ENCODE measurements around the gene TRIM41. TPM values are rescaled to one million over a fixed set of nuclear protein-coding genes. Genes with fewer than 3 reads are reported as not detected.
"Not testable (repeated sequence)": the region's sequence is repeated elsewhere in the genome, so short reads cannot be mapped to it uniquely, and the experiment has no call there.

Gene TRIM41
- total RNA-seq, 1 experiment from 2014 or later = 23.6 TPM

DNA sequence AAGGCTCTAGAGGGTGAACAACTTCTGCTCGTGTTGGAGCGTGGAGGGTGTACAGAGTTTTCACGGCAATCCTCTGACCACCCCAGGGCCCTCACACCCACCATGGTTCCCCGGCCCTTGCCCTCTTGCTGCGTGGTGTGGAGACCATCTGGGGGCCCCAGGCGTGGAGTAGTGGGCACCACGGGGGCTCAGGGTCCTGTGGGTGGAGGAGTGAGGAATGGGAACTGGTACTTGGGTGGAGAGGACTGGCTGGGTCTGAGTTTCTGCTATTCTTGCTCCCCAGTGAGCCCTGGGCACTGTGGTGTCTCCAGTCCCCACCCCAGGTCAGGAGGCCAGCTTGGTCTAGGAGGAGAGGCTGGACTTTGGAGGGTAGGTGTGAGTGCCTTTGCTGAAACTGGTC, 59.8 kb downstream of the TRIM41 start:
- Histone ChIP-seq H3K4me1 (ENCODE audit: low read length) (peaks cover 6% of the 10 kb centered on the region), H3K4me2 (ENCODE audit: low read depth, low read length, poor library complexity, severe bottlenecking) (no peak overlapping the region), H3K27me3 (ENCODE audit: low read length) (no peaks in the 10 kb centered on the region), H3K27ac (ENCODE audit: low read length) (no peak overlapping the region), H3K9ac (ENCODE audit: low read length) (no peak overlapping the region), H4K20me1 (ENCODE audit: insufficient read depth, low read depth, low read length) (no peaks in the 10 kb centered on the region), H3K9me3 (ENCODE audit: low read length) (no peaks in the 10 kb centered on the region), H2AFZ (ENCODE audit: low read length) (no peak overlapping the region), H3K36me3 (ENCODE audit: insufficient read depth, low read length) (no peaks in the 10 kb centered on the region), H3K4me3 (ENCODE audit: low read length) (no peak overlapping the region), H3K79me2 (ENCODE audit: low read length) (no peaks in the 10 kb centered on the region), H3K9me2 (replicated peaks; ENCODE audit: insufficient read depth, low read length) (no peaks in the 10 kb centered on the region)
- DNase-seq = no peak

DNA sequence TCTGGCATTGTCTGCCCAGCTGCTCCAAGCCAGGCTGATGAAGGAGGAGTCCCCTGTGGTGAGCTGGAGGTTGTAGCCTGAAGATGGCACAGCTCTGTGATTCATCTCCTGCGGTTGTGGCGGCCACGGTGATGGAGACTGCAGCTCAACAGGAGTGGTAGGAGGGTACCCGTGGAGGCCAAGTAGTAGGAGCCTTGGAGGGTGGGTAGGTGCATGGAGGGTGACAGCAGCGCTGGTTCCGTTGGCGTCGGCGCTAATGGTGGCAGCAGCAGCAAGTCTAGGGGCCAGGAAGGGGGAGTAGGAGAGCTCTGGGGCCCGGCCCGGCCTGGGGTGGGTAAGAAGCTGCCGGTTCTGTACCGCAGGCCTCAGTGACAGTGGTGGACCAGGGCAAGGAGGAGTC, 60.3 kb downstream of the TRIM41 start:
- DNase-seq = no peak
- H3K9me3 ChIP-seq (ENCODE audit: low read length) = no peaks in the 10 kb centered on the region
- H3K4me3 ChIP-seq (ENCODE audit: low read length) = no peak overlapping the region
- H3K79me2 ChIP-seq (ENCODE audit: low read length) = no peaks in the 10 kb centered on the region
- no peak overlapping the region for H3K9ac ChIP-seq (ENCODE audit: low read length)
- no peak overlapping the region for H3K4me2 ChIP-seq (ENCODE audit: low read depth, low read length, poor library complexity, severe bottlenecking)
- no peak overlapping the region for H3K27ac ChIP-seq (ENCODE audit: low read length)
- H4K20me1 ChIP-seq (ENCODE audit: insufficient read depth, low read depth, low read length) = no peaks in the 10 kb centered on the region
- peaks cover 6% of the 10 kb centered on the region for H3K4me1 ChIP-seq (ENCODE audit: low read length)
- no peaks in the 10 kb centered on the region for H3K9me2 ChIP-seq (replicated peaks; ENCODE audit: insufficient read depth, low read length)
- H2AFZ ChIP-seq (ENCODE audit: low read length) = no peak overlapping the region
- H3K36me3 ChIP-seq (ENCODE audit: insufficient read depth, low read length) = no peaks in the 10 kb centered on the region
- H3K27me3 ChIP-seq (ENCODE audit: low read length) = no peaks in the 10 kb centered on the region

DNA sequence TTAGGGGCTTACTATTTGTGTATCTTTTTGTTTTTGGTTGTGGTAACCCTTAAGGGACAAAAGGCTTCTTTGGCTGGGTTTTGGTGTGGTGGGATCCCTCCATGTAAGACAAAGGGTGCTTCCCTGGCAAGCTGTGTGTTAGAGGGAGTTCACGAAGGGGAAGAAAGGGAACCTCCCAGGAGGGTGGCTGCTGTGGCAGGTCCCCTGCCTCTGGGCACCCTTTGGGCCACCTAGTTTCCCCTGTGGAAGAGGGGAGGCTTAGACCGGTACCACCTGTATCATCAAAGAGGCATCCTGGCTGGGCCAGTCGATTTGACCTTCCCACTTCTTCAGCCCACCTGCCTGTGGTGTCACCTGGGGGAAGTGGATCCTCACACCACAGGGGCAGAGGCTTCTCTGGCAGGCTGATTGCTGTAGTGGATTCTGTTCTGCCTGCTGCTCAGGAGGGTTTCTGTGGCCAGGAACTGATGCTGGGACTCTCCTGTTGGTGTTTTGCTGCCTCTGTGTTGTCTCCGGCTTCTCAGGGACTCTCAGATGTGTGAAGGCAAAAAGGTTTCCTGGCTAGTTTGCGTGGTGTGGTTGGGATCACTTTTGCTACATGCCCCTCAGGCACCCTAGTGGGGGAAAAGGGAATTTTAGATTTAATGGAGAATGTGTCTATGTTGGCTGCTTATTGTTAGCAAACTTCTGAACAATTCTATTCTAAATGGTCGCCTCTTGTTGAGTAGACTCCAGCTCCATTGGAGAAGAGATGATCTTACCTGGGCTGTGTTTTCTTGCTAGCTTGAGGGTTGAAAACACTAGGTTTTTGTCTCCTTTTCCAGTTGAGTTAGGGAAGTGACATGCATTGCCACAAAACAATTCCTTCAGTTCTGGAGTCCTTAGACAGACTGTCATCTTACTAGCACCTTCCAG, 61.0 kb downstream of the TRIM41 start:
- not testable (repeated sequence) for H3K9ac ChIP-seq (ENCODE audit: low read length); H3K27me3 ChIP-seq (ENCODE audit: low read length); H2AFZ ChIP-seq (ENCODE audit: low read length); H3K36me3 ChIP-seq (ENCODE audit: insufficient read depth, low read length); H3K4me2 ChIP-seq (ENCODE audit: low read depth, low read length, poor library complexity, severe bottlenecking); H3K9me3 ChIP-seq (ENCODE audit: low read length); H4K20me1 ChIP-seq (ENCODE audit: insufficient read depth, low read depth, low read length); H3K9me2 ChIP-seq (replicated peaks; ENCODE audit: insufficient read depth, low read length); H3K79me2 ChIP-seq (ENCODE audit: low read length); H3K27ac ChIP-seq (ENCODE audit: low read length); DNase-seq; H3K4me3 ChIP-seq (ENCODE audit: low read length); H3K4me1 ChIP-seq (ENCODE audit: low read length)

Small RNAs within 50 kb of the gene (small RNA-seq; reads per million reads assigned to genes)
- gene MIR4638 (not detected), gene SNORD95 (not detected), gene SNORD96A (not detected)

Other genes starting within 250 kb of the TRIM41 start
- not detected in 2 replicates for gene BTNL3, start 234.4 kb upstream of the TRIM41 start, total RNA-seq (2014; rRNA removed; shearing (Covaris generic); ENCODE audit: low replicate concordance)
- 1.3 TPM in 1 of 2 replicates, not detected in the other for gene BTNL9, start 183.0 kb upstream of the TRIM41 start, total RNA-seq (2014; rRNA removed; shearing (Covaris generic); ENCODE audit: low replicate concordance)
- gene OR2V1, start 92.1 kb upstream of the TRIM41 start, total RNA-seq (2014; rRNA removed; shearing (Covaris generic); ENCODE audit: low replicate concordance) = not detected in 2 replicates
- gene OR2V2, start 75.7 kb upstream of the TRIM41 start, total RNA-seq (2014; rRNA removed; shearing (Covaris generic); ENCODE audit: low replicate concordance) = not detected in 2 replicates
- 2.0 TPM in 1 of 2 replicates, not detected in the other for gene TRIM7, start 18.1 kb upstream of the TRIM41 start, total RNA-seq (2014; rRNA removed; shearing (Covaris generic); ENCODE audit: low replicate concordance)
- gene RACK1, start 20.6 kb downstream of the TRIM41 start, total RNA-seq (2014; rRNA removed; shearing (Covaris generic); ENCODE audit: low replicate concordance) = 7,026 and 7,196 TPM in 2 replicates
- gene TRIM52, start 37.9 kb downstream of the TRIM41 start, total RNA-seq (2014; rRNA removed; shearing (Covaris generic); ENCODE audit: low replicate concordance) = 18.7 and 21.8 TPM in 2 replicates
- gene OR4F3, start 144.0 kb downstream of the TRIM41 start, total RNA-seq (2014; rRNA removed; shearing (Covaris generic); ENCODE audit: low replicate concordance) = 1.3 TPM in 1 of 2 replicates, not detected in the other